Endothelial cell of umbilical vein (primary cell): Measurements from ENCODE around the gene PRMT9.

Experiments used
- EZH2 ChIP-seq: IDR thresholded peaks from 2 replicates; pipeline ENCODE4 v1.6.1; 2012; ENCODE audit warnings: borderline replicate concordance, low read depth, mild to moderate bottlenecking, moderate library complexity, low read length, inconsistent platforms; ENCODE audit not compliant: severe bottlenecking
- MYC ChIP-seq: IDR thresholded peaks from one replicate; pipeline ENCODE4 v1.6.1; 2011; ENCODE audit warnings: mild to moderate bottlenecking, low read depth, low read length
- POLR2A ChIP-seq: IDR thresholded peaks from 2 replicates; pipeline ENCODE4 v1.6.1; 2012; ENCODE audit warnings: low read depth, mild to moderate bottlenecking, control low read depth, low read length
- TF ChIP-seq, protein P1 (sequence below): IDR thresholded peaks from 2 replicates; pipeline ENCODE4 v1.6.1; 2011; ENCODE audit not compliant: insufficient read depth, insufficient read length
- TF ChIP-seq, protein P2 (sequence below), 2 donors: IDR thresholded peaks; 1 replicate in 1 of 2; 2 replicates in 1 of 2; pipeline ENCODE4 v1.5.1; 2011; ENCODE audit warnings: low read length in 2 of 2, mild to moderate bottlenecking in 2 of 2, moderate library complexity in 2 of 2, control low read depth in 1 of 2, inconsistent platforms in 1 of 2, low read depth in 1 of 2; ENCODE audit not compliant: insufficient read depth in 1 of 2; ENCODE audit errors: extremely low read depth in 1 of 2

DNA sequence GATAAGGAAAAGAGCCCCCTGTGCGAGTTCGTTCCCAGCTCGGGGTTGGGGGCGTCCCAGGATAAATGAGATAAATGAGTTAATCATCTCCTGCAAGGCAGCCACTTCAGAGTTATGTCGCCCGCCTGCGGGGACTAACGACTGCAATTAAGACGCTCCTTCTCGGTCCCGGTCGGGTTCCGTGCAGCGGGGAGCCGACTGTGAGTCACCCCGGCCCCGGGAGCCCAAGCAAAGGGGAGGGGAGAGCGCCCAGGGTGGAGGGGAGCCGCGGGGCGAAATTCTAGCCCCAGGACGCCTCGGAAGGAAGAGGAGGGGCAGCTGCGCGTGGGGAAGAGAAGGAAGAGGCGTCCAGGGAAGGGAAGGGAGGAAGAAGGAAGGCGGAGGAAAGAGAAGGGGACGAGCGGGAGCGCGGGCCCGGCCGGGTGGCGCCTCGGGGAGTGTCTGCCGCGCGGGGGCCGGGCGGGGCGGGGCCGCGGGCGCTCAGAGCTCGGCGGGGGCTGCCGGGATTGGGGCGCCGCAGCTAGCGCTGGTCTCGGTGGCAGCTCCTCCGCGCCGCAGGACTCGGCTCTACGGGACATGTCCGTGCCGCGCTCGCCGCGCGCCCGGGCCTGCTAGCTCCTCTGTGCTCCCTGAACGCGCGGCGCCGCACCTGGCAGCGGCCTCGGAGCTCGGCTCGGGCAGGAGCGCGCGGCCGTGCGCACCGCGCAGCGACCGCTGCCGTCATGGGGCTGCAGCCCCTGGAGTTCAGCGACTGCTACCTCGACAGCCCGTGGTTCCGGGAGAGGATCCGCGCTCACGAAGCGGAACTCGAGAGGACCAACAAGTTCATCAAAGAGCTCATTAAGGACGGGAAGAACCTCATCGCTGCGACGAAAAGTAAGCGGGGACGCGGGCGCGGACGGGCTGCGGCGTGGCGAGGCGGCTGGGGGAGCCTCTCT lies 47.9 kb upstream of the PRMT9 start, which contains the start of gene ARHGAP10:
- TF ChIP-seq, protein P1, sequence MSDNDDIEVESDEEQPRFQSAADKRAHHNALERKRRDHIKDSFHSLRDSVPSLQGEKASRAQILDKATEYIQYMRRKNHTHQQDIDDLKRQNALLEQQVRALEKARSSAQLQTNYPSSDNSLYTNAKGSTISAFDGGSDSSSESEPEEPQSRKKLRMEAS = no peak
- TF ChIP-seq POLR2A (peak; percentile 86), MYC (peak; percentile 14), EZH2 (no peak)
- TF ChIP-seq, protein P2, sequence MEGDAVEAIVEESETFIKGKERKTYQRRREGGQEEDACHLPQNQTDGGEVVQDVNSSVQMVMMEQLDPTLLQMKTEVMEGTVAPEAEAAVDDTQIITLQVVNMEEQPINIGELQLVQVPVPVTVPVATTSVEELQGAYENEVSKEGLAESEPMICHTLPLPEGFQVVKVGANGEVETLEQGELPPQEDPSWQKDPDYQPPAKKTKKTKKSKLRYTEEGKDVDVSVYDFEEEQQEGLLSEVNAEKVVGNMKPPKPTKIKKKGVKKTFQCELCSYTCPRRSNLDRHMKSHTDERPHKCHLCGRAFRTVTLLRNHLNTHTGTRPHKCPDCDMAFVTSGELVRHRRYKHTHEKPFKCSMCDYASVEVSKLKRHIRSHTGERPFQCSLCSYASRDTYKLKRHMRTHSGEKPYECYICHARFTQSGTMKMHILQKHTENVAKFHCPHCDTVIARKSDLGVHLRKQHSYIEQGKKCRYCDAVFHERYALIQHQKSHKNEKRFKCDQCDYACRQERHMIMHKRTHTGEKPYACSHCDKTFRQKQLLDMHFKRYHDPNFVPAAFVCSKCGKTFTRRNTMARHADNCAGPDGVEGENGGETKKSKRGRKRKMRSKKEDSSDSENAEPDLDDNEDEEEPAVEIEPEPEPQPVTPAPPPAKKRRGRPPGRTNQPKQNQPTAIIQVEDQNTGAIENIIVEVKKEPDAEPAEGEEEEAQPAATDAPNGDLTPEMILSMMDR (IDR thresholded peaks at IDR 0.05; ENCODE audit: extremely low read depth in 1 of 2, insufficient read depth in 1 of 2, low read depth in 1 of 2, low read length in 2 of 2) = no peak
